ENCODE measurements around the gene GRID1.

Gene GRID1

GRCh38 chr10:85767891-85768290 is 598.7 kb downstream of the GRID1 start:
- Mint-ChIP-seq H3K9me3 (peaks cover 42% of the 10 kb centered on the region), H3K4me1 (peaks cover 20% of the 10 kb centered on the region), H3K27me3 (ENCODE audit: low read depth, poor library complexity) (no peaks in the 10 kb centered on the region), H3K27ac (no peak overlapping the region), H3K36me3 (ENCODE audit: low read depth) (no peaks in the 10 kb centered on the region), H3K4me3 (no peak overlapping the region)
- DNase-seq = no peak
- TF ChIP-seq CTCF (IDR thresholded peaks at IDR 0.05) = no peak

DNA sequence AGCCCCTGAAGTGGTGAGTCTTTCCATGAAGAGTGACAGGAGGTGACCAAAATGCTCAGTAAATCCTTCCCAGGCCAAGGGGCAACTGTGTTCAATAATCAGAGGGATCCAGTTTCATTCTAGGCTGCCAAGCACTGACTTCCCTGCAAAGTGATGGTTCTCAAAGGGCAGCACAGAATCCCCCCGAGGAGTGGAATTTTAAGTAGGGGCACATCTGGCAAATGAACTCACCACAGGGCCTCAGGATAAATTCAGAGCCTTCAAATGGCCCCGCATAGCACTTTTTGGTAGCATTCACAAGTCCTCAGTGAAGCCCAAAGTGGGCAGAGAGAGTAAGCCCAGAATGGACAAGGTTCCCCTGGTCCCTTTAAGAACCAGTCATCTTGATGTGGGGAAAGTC is 602.5 kb downstream of the GRID1 start:
- Mint-ChIP-seq H3K4me3 (no peak overlapping the region), H3K36me3 (ENCODE audit: low read depth) (no peaks in the 10 kb centered on the region), H3K27me3 (ENCODE audit: low read depth, poor library complexity) (peaks cover 4% of the 10 kb centered on the region), H3K27ac (peak overlapping the region; percentile 57), H3K4me1 (peaks cover 35% of the 10 kb centered on the region), H3K9me3 (peaks cover 18% of the 10 kb centered on the region)
- DNase-seq = no peak
- no peak for TF ChIP-seq CTCF (IDR thresholded peaks at IDR 0.05)

DNA sequence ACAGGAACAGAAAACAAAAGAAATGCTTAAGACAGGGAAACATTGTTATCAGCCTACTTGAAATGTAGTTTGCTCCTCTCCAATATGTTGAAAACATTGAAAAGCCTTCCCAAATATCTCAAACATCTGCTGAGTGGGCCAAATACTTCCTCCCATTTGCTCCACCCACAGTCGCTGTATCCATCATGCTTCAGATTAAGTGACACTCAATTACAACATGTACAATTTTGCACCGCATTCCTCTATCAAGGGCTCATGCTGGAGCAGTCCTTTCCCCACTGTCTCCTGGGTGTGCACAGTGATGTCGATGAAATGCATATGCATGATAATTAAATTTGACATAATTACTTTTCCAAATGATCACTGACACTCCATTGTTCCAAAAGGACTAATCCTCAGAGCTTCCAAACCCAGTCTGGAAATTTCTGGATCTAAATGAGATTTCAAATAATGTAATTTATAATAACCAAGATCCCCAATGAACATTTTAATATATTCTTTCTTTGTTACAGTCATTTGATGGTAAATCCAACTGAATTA is 604.6 kb downstream of the GRID1 start:
- H3K27ac Mint-ChIP-seq = no peak overlapping the region
- H3K4me3 Mint-ChIP-seq = no peak overlapping the region
- TF ChIP-seq CTCF (IDR thresholded peaks at IDR 0.05) = no peak
- no peak for DNase-seq
- peaks cover 35% of the 10 kb centered on the region for H3K4me1 Mint-ChIP-seq
- H3K36me3 Mint-ChIP-seq (ENCODE audit: low read depth) = no peaks in the 10 kb centered on the region
- no peaks in the 10 kb centered on the region for H3K9me3 Mint-ChIP-seq
- H3K27me3 Mint-ChIP-seq (ENCODE audit: low read depth, poor library complexity) = peaks cover 11% of the 10 kb centered on the region

DNA sequence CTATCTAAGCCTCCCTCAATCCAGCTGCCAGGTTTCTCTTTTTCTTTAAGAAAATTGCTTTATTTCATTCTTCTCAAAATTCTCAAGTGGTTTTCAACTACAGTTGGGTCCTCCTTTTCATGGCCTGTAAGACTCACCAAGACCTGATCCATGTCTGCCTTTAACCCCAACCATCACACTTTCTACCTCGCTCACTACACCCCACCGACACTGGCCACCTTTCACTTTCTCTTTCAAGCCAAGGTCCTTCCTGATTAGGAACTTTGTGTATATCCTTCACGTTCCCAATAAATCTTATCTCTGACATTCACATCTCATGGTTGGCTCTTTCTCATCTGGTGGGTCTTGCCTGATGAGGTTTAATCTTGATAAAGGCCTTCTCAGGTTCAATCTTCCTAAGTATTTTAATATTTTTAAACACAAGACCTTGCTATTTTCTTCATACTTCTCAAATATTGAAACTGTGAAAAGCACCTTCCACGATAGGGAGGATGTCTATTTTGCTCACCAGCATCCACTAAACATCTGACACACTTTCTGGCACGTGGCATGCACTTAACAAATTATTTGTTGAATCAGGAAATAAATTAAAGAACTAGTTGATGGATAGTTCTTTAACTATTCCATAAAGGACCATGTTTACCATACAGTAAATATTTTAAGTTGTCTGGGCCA is 624.8 kb downstream of the GRID1 start:
- no peaks in the 10 kb centered on the region for H3K4me1 Mint-ChIP-seq
- DNase-seq = no peak
- H3K4me3 Mint-ChIP-seq = no peak overlapping the region
- H3K9me3 Mint-ChIP-seq = no peaks in the 10 kb centered on the region
- no peak for TF ChIP-seq CTCF (IDR thresholded peaks at IDR 0.05)
- no peak overlapping the region for H3K27ac Mint-ChIP-seq
- no peaks in the 10 kb centered on the region for H3K36me3 Mint-ChIP-seq (ENCODE audit: low read depth)
- H3K27me3 Mint-ChIP-seq (ENCODE audit: low read depth, poor library complexity) = peaks cover 15% of the 10 kb centered on the region

DNA sequence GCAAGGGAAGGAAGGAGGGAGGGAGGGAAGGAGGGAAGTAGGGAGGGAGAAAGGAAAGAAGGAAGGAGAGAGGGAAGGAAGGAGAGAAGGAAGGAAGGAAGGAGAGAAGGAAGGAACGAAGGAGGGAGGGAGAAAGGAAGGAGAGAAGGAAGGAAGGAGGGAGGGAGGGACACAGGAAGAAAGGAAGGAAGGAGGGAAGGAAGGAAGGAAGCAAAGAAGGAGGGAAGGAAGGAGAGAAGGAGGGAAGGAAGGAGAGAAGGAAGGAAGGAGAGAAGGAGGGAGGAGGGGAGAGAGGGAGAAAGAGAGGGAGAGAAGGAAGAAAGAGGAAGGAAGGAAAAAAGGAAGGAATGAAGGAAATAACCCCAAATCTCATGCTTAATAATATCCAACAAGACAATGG is 630.6 kb downstream of the GRID1 start:
- no peaks in the 10 kb centered on the region for H3K9me3 Mint-ChIP-seq
- DNase-seq = no peak
- no peak overlapping the region for H3K4me3 Mint-ChIP-seq
- no peaks in the 10 kb centered on the region for H3K4me1 Mint-ChIP-seq
- peaks cover 31% of the 10 kb centered on the region for H3K27me3 Mint-ChIP-seq (ENCODE audit: low read depth, poor library complexity)
- no peaks in the 10 kb centered on the region for H3K36me3 Mint-ChIP-seq (ENCODE audit: low read depth)
- no peak for TF ChIP-seq CTCF (IDR thresholded peaks at IDR 0.05)
- no peak overlapping the region for H3K27ac Mint-ChIP-seq

DNA sequence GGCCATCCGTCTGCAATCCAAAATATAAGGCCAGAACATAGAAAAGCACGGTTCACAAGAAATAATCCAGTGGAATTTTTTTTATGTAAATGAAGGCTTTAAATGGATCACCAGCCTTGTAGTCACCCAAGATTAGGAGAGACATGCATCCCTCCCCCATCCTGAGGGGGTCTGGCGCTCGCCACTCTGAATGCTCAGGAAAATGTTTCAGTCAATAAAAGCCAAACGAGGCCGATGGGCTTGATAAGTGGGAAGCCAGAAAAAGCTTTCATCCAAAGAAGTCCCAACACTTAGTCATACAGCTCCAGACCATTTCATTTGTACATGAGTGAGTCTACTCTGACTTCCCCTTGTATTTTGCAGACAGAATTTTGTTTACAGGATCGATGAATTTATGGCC is 631.8 kb downstream of the GRID1 start:
- Mint-ChIP-seq H3K9me3 (no peaks in the 10 kb centered on the region), H3K36me3 (ENCODE audit: low read depth) (no peaks in the 10 kb centered on the region), H3K4me1 (no peaks in the 10 kb centered on the region), H3K4me3 (no peak overlapping the region), H3K27me3 (ENCODE audit: low read depth, poor library complexity) (peaks cover 26% of the 10 kb centered on the region), H3K27ac (no peak overlapping the region)
- TF ChIP-seq CTCF (IDR thresholded peaks at IDR 0.05) = no peak
- no peak for DNase-seq

Data from nephron progenitor cell (in vitro differentiated cells).